ENCODE results near the gene SPRR2F.
"Not testable (repeated sequence)": the region's sequence is repeated elsewhere in the genome, so short reads cannot be mapped to it uniquely, and the experiment has no call there.

The SPRR2F gene

GRCh38 chr1:153113416-153113815 is at the start of gene SPRR2F:
TSS of gene SPRR2F (minus strand) at chr1:153113516. CDS start at chr1:153112733, 783 bp downstream.
- DNase-seq (ENCODE audit: low spot score), result no peak

GRCh38 chr1:153155541-153155940 is 42.2 kb upstream of the SPRR2F start:
- no peak for DNase-seq (ENCODE audit: low spot score)

- DNase-seq (ENCODE audit: low spot score), result no peak
Measured at GRCh38 chr1:153152481-153152880, 39.2 kb upstream of the SPRR2F start.

GRCh38 chr1:153150846-153151245 is 37.5 kb upstream of the SPRR2F start, which contains the start of gene SPRR2G:
TSS of gene SPRR2G (minus strand) at chr1:153150890. CDS start at chr1:153150110, 780 bp downstream.
- DNase-seq (ENCODE audit: low spot score), result no peak

GRCh38 chr1:153141377-153141776 is 28.1 kb upstream of the SPRR2F start:
- no peak for DNase-seq (ENCODE audit: low spot score)

- DNase-seq (ENCODE audit: low spot score), result no peak
Measured at GRCh38 chr1:153140484-153140883, 27.2 kb upstream of the SPRR2F start.

- no peak for DNase-seq (ENCODE audit: low spot score)
Measured at GRCh38 chr1:153133743-153134142, 20.4 kb upstream of the SPRR2F start.

- no peak for DNase-seq (ENCODE audit: low spot score)
Measured at GRCh38 chr1:153133267-153133666, 20.0 kb upstream of the SPRR2F start.

- DNase-seq (ENCODE audit: low spot score), result not testable (repeated sequence)
Measured at GRCh38 chr1:153128688-153129087, 15.4 kb upstream of the SPRR2F start.

- DNase-seq (ENCODE audit: low spot score), result no peak
Measured at GRCh38 chr1:153127296-153127695, 14.0 kb upstream of the SPRR2F start.

GRCh38 chr1:153125536-153125935 is 12.2 kb upstream of the SPRR2F start:
- DNase-seq (ENCODE audit: low spot score), result no peak

- not testable (repeated sequence) for DNase-seq (ENCODE audit: low spot score)
Measured at GRCh38 chr1:153123793-153124192, 10.5 kb upstream of the SPRR2F start.

- DNase-seq (ENCODE audit: low spot score), result no peak
Measured at GRCh38 chr1:153122831-153123421, 9.6 kb upstream of the SPRR2F start.

- DNase-seq (ENCODE audit: low spot score), result no peak
Measured at GRCh38 chr1:153120945-153121344, 7.6 kb upstream of the SPRR2F start.

GRCh38 chr1:153119491-153119971 is 6.2 kb upstream of the SPRR2F start:
- DNase-seq (ENCODE audit: low spot score), result no peak

- not testable (repeated sequence) for DNase-seq (ENCODE audit: low spot score)
Measured at GRCh38 chr1:153115264-153115663, 1.9 kb upstream of the SPRR2F start.

GRCh38 chr1:153112454-153112853 is 862 bp downstream of the SPRR2F start:
- DNase-seq (ENCODE audit: low spot score), result not testable (repeated sequence)

GRCh38 chr1:153100245-153100644 is 13.1 kb downstream of the SPRR2F start:
- DNase-seq (ENCODE audit: low spot score), result no peak

- DNase-seq (ENCODE audit: low spot score), result no peak
Measured at GRCh38 chr1:153099461-153100045, 13.8 kb downstream of the SPRR2F start.

- DNase-seq (ENCODE audit: low spot score), result no peak
Measured at GRCh38 chr1:153095764-153096163, 17.6 kb downstream of the SPRR2F start.

- no peak for DNase-seq (ENCODE audit: low spot score)
Measured at GRCh38 chr1:153094426-153094825, 18.9 kb downstream of the SPRR2F start, which contains the start of gene SPRR2E. TSS of gene SPRR2E (minus strand) at chr1:153094526. CDS start at chr1:153093751, 775 bp downstream.

GRCh38 chr1:153087652-153088051 is 25.7 kb downstream of the SPRR2F start:
- DNase-seq (ENCODE audit: low spot score), result no peak

- no peak for DNase-seq (ENCODE audit: low spot score)
Measured at GRCh38 chr1:153081736-153082135, 31.6 kb downstream of the SPRR2F start.

Data from hepatic stellate cell (primary cell).